A549 (cell line): ENCODE results near the gene C2.

ENCODE experiments used
- KDM1A ChIP-seq: fragments of 200-600 bp; sonication (generic); IDR thresholded peaks from 2 replicates; pipeline ENCODE4 v1.6.1; 2016; ENCODE audit warnings: low read depth, mild to moderate bottlenecking
- POLR2A ChIP-seq: IDR thresholded peaks from 2 replicates; pipeline ENCODE4 v1.6.1; 2012; ENCODE audit warnings: mild to moderate bottlenecking, low read length
- TF ChIP-seq, protein P1 (sequence below): fragments of >200 bp; sonication (Bioruptor Twin); formaldehyde crosslinking; IDR thresholded peaks from 3 replicates; pipeline ENCODE4 v1.5.1; 2016

DNA sequence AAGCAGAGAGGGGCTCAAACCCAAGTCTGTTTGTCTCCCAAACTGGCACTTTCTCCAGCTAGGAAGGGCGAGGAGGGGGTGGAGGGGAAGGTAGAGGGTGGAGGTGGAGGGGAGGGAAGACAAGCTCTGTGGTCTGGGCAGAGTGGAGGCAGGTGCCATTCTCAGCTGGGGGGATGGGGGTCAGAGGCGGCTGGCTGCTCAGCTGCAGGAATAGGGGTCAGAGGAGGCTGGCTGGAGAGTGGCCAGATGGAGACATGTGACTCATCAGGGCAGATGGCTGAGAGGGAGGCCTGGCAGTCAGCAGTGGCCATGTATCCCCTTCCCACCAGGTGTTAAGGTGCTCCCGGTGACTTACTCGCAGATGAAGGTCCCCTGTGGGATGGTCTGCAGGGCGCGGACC is 45.2 kb upstream of the C2 start:
- TF ChIP-seq POLR2A: no peak
- TF ChIP-seq, protein P1, sequence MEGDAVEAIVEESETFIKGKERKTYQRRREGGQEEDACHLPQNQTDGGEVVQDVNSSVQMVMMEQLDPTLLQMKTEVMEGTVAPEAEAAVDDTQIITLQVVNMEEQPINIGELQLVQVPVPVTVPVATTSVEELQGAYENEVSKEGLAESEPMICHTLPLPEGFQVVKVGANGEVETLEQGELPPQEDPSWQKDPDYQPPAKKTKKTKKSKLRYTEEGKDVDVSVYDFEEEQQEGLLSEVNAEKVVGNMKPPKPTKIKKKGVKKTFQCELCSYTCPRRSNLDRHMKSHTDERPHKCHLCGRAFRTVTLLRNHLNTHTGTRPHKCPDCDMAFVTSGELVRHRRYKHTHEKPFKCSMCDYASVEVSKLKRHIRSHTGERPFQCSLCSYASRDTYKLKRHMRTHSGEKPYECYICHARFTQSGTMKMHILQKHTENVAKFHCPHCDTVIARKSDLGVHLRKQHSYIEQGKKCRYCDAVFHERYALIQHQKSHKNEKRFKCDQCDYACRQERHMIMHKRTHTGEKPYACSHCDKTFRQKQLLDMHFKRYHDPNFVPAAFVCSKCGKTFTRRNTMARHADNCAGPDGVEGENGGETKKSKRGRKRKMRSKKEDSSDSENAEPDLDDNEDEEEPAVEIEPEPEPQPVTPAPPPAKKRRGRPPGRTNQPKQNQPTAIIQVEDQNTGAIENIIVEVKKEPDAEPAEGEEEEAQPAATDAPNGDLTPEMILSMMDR: no peak
- no peak for TF ChIP-seq KDM1A
